Inferior parietal cortex (tissue), 1 donor: Measurements from ENCODE around the gene CEACAM8.
A peak's percentile ranks its signal among the peaks of the same experiment; 100 is the strongest.
"Not testable (repeated sequence)": the region's sequence is repeated elsewhere in the genome, so short reads cannot be mapped to it uniquely, and the experiment has no call there.

Source experiments
- DNase-seq: peaks from one replicate; pipeline ENCODE4 v3.0.0-alpha.2; 2016; ENCODE audit errors: extremely low spot score

Gene CEACAM8

DNA sequence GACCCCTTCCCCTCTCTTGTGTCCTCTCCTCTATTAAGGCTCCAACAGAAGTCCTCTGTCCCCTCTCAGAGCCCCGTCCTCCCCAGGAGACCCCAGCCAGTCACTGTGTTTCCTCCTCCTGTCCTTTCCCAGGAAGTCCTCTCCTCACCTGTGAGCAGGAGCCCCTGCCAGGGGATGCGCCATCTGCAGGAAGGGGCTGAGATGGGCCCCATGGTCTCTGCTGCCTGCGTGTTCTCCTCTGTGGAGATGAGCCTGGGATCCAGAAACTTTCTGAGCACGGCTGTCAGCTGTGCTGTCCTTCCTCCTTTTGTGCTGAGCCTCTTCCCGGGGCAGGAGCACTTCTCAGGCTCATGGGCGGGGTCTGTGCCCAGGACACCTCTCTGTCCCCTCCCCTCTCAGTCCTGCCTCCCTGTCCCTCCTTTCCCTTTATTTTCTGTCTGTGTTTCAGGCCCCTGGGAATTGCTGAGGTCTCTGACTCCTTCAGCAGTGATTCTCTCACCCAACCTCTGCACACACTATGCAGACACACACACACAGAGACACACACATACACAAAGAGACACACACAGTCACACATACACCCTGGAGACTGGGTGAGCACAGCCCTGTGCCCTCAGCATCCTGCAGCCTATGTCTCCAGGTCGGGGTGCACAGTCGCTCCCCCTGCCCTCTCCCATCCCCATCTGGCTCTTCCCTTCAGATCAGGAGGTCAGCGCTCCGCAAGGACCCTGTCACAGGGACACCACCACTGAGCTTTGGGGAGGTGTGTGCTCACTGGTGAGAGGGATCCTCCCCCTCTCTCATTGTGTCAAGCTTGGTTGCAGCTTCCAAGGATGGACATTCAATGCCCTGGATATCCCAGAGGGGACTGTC lies at the start of gene CEACAM8:
Gene CEACAM8 (minus strand): TSS at position 308 of the 873 bp plus-strand sequence. CDS start 96 bp downstream, at position 212.
- no peak for DNase-seq

DNA sequence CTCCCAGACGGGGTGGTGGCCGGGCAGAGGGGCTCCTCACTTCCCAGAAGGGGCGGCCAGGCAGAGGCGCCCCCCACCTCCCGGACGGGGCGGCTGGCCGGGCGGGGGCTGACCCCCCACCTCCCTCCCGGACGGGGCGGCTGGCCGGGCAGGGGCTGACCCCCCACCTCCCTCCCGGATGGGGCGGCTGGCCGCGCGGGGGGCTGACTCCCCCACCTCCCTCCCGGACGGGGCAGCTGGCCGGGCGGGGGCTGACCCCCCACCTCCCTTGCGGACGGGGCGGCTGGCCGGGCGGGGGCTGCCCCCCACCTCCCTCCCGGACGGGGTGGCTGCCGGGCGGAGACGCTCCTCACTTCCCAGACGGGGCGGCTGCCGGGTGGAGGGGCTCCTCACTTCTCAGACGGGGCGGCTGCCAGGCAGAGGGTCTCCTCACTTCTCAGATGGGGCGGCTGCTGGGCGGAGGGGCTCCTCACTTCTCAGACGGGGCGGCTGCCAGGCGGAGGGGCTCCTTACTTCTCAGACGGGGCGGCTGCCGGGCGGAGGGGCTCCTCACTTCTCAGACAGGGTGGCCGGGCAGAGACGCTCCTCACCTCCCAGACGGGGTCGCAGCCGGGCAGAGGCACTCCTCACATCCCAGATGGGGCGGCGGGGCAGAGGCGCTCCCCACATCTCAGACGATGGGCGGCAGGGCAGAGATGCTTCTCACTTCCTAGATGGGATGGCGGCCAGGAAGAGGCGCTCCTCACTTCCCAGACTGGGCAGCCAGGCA lies 44.8 kb upstream of the CEACAM8 start:
- not testable (repeated sequence) for DNase-seq

GRCh38 chr19:42635233-42635539 lies 40.5 kb upstream of the CEACAM8 start:
- DNase-seq, result no peak

DNA sequence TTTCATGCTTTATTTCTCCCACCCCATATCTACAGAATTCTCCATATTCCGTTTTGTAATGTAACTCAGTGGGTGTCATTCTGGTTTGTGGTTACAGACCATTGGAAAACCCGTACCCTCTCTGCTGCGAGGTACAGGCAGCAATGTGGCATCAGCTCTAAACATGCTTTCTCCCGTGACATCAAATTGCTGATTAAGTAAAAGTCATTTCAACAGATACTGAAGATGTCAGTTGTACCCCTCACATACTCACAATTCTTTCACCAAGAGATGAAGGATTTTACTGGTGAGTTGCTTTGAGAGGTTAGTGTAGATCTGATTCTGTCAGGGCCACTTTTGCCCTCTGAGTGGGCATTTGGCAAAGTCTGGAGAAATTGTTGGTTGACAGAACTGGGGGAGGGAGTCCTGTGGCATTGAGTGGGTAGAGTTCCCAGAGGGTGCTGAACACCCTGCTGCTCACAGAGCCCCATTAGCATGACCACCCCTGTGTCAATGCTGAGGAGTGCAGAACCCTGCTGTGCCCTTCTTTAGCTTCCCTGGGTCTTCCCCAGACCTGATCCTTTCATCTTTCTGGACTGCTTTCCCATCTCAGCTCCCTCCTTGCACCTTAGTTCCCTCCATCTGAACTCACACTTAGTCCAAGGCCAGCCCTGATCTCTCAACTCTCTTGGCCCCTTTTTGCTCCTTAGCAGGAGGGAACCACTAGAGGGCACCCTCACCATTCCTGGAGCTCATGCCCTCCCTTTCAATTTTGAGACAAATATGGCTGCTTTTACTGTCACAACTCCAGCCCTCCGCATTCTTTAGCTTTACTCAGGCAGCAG lies 39.9 kb upstream of the CEACAM8 start:
- DNase-seq, result peak; percentile 31

DNA sequence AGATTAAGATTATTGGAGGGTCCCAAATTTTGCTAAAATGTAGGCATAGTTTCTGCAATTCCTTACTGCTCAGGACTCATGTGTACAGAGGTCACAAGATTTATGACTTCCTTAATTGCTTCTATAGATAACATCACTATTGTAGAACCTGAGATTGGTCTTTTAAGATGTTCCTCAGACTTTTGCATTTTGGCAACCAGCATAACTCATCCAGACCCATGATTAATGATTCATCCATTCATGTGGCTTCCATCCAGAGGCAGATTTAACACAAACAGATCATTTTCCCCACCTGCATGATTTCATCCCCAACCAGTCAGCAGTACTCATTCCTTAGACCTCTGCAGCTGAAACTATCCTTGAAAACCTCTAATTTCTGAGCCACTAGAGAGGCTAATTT lies 34.5 kb upstream of the CEACAM8 start:
- DNase-seq, result no peak

- DNase-seq, result no peak
These were observed 33.9 kb upstream of the CEACAM8 start for GRCh38 chr19:42628411-42629140.

GRCh38 chr19:42627916-42628315 lies 33.2 kb upstream of the CEACAM8 start:
- no peak for DNase-seq

DNA sequence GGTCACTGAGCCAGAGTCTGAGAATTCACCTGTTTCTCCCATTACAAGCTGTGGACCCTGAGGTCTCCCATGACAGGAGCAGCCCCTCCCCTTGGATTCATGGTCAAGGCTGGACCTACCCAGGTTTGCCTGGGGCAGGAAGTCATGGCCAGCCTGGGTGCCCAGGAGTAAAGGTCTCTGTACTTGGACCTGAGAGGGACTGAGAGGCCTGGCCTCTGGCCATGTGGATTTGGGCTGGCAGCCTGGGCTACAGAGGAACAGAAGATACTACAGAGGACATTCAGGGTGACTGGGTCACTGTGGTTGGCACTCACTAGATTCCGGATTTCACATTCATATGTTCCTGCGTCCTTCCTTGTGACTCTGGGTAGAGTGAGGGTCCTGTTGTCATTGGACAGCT lies 31.5 kb upstream of the CEACAM8 start:
- DNase-seq, result no peak

DNA sequence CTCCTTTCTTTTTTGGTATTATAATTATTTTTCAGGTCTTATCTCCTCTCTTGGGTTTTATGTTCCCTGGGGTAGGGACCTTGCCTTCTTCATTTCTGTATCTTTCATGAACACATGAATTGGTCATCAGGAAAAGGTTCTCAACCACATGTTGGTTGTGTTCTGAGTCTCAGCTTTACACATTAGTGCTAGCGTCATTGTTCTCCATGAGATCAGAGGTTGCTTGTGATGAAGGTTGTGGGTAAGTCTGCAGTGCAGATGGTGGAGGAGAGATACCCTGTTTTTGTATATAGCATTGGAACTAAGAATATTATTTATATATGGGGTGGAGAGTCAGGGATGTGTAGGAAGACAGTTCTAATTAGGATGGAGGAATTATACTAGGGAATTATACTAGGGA lies 24.5 kb upstream of the CEACAM8 start:
- DNase-seq, result no peak

GRCh38 chr19:42613666-42614065 lies 18.9 kb upstream of the CEACAM8 start:
- DNase-seq, result no peak

GRCh38 chr19:42610401-42610915 lies 15.7 kb upstream of the CEACAM8 start:
- not testable (repeated sequence) for DNase-seq

GRCh38 chr19:42606660-42607351 lies 12.1 kb upstream of the CEACAM8 start:
- DNase-seq, result peak; percentile 53

GRCh38 chr19:42601811-42602443 lies 7.2 kb upstream of the CEACAM8 start:
- no peak for DNase-seq

- DNase-seq, result peak; percentile 17
These were observed 1.8 kb upstream of the CEACAM8 start for GRCh38 chr19:42596391-42597072.

DNA sequence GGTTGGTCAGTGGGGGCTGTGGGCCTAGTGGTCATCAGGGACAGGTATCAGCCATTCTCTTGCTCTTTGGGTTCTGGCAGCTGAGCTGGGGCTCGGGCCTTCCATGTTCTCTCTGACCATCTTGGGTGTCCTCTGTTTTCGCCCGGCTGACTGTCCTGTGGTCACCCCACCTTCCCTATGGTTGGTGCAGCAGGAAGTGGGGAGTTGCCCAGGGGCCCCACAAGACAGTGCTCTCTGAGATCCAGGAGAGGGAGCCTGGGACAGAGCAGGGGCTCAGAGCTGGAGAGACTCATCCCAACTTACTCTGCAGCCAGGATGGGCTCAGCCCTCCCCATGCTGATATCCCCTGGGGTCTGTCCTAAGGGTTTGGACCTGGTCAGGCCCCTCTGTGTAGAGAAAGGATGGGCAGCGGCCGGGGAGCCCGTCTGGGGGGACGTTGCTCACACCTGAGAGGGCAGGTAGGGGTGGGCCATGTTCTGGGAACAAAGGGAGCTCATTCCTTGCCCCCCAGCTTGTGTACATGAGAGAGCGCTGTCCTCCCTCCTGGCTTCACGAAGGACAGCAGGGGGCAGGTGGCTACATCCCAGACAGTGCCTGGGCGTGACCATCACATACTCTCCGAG lies 937 bp upstream of the CEACAM8 start:
- no peak for DNase-seq

- no peak for DNase-seq
These were observed 4.9 kb downstream of the CEACAM8 start for GRCh38 chr19:42589792-42590191.

DNA sequence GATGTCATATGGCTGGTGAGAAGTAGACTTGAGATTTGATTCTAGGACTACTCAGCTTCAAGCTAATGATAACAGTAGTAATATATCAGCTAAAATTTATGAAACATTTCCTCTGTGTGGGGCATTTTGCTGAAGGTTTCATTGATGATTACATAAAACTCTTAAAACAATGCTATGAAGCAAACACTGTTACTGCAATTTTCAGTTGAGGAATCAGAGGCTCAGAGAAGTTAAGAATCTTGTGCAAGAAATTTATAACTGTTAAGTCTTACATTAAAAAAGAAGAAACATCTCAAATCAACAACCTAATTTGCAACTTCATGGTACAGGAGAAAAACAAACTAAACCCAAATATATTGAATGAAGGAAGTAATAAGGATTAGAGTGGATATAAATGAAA lies 10.3 kb downstream of the CEACAM8 start:
- no peak for DNase-seq

DNA sequence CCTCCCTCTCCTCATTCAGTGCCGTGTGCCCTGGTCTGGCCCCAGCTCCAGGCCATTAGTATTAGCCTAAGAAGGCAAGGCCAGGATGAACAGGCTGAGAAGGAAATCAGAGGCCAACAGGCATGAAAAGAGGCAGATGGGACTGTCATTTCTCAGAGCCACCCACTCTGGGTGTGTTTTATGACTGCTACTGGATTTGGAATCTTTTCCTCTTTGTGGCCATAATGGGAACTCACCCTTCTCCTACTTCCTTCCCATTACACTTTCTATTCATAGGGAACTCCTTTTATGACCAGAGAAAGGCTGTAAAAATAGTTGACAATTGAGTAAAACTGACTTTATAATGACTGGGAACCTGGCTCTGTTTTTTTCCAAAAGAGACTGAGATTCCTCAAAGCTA lies 17.7 kb downstream of the CEACAM8 start:
- no peak for DNase-seq

GRCh38 chr19:42576241-42576640 lies 18.5 kb downstream of the CEACAM8 start:
- DNase-seq, result no peak
